Ovary (tissue), 9 donors: ENCODE data around the gene CERKL. TPM values are rescaled to one million over a fixed set of nuclear protein-coding genes. Genes with fewer than 3 reads are reported as not detected.

Experiments used
- DNase-seq, 5 donors: peaks; one replicate each; pipeline ENCODE4 v3.0.0-alpha.2; 2019 to 2020
- H3K27ac ChIP-seq, 2 donors: fragments of 200-600 bp; one replicate each; pipeline versions ENCODE4 v1.5.1 to v1.8.0; 2019 to 2022
- H3K27me3 ChIP-seq: fragments of 200-600 bp; one replicate; pipeline ENCODE4 v1.8.0; 2022
- H3K36me3 ChIP-seq: fragments of 200-600 bp; sonication (generic); one replicate; pipeline ENCODE4 v1.5.1; 2019
- H3K4me1 ChIP-seq: one replicate; pipeline ENCODE4 v1.8.1; 2013; ENCODE audit warnings: mild to moderate bottlenecking, moderate library complexity; ENCODE audit not compliant: insufficient read depth
- H3K4me3 ChIP-seq: fragments of 200-600 bp; sonication (generic); one replicate; pipeline ENCODE4 v1.5.1; 2017
- H3K9me3 ChIP-seq, 2 donors: fragments of 200-600 bp in 1 of 2; sonication (generic) in 1 of 2; one replicate each; pipeline versions ENCODE4 v1.5.1 to v1.8.1; 2013 to 2019; ENCODE audit warnings: mild to moderate bottlenecking in 1 of 2, moderate library complexity in 1 of 2
- EP300 ChIP-seq: sonication (generic); formaldehyde crosslinking; IDR thresholded peaks from one replicate; pipeline ENCODE4 v1.6.1; 2017; ENCODE audit warnings: antibody characterized with exemption
- POLR2A ChIP-seq: fragments of 450-650 bp; IDR thresholded peaks from one replicate; pipeline ENCODE4 v1.6.1; 2017; ENCODE audit warnings: antibody characterized with exemption, mild to moderate bottlenecking, moderate library complexity
- WGBS, 3 donors: extraction: QIAGEN DNeasy Blood & Tissue Kit in 1 of 3; methylation state at CpG; one replicate each; pipeline versions ENCODE4 v1.1.5 to v1.1.7; 2013 to 2017; 5-methylcytosine and 5-hydroxymethylcytosine counted together
- intact Hi-C, 4 donors: fragments of 100-400 bp; cut with DNase I; formaldehyde crosslinking; loops; one replicate each; pipeline versions ENCODE4 v1.11.0 to v1.15.1; 2022 to 2023
- polyA plus RNA-seq, 2 donors: library from polyadenylated mRNA; stranded (reverse); fragments of 200-250 nt in 1 of 2; fragments of 350-450 nt in 1 of 2; fragmentation: Illumina TruSeq in 1 of 2; extraction: RNeasy Lipid Tissue Mini Kit (QIAGEN cat#74804) in 1 of 2; gene quantifications; one replicate each; pipeline ENCODE4 v1.2.3, GENCODE V29; 2013 to 2014
- total RNA-seq, 7 donors: library from RNA; depleted of rRNA in 2 of 7; stranded (reverse); fragments of >200 nt in 2 of 7; fragmentation: NEBNext Ultra II Directional in 3 of 7; extraction: Animal tissue kit (Norgen Biotek cat#: 25700) in 3 of 7; gene quantifications; one replicate each; pipeline versions ENCODE4 v1.1.0 to v1.2.4, GENCODE V29; 2016 to 2023
- TF ChIP-seq, protein P1 (sequence below), 3 donors: fragments of 450-650 bp in 2 of 3; fragments of 200-600 bp in 1 of 3; IDR thresholded peaks; one replicate each; pipeline versions ENCODE4 v1.5.1 to v1.8.0; 2016 to 2022; ENCODE audit warnings: antibody characterized with exemption in 3 of 3, mild to moderate bottlenecking in 1 of 3
- donor health status: DM: no; HTN: no; CAD: no; lungs with moderate emphysema.
- donor health status: DM: no; HTN: no; CAD: no.
- donor health status: Bipolar disorder and iron deficiency.
- donor health status: DM: yes; HTN: yes; CAD: no.
- donor health status: DM: no; HTN: no; CAD: no.
- donor health status: DM: yes; HTN: yes; CAD: no.

CERKL gene
- total and polyA plus RNA-seq, 9 donors, result 0.11 to 6.5 (median 0.22) TPM; not detected in 2

DNA sequence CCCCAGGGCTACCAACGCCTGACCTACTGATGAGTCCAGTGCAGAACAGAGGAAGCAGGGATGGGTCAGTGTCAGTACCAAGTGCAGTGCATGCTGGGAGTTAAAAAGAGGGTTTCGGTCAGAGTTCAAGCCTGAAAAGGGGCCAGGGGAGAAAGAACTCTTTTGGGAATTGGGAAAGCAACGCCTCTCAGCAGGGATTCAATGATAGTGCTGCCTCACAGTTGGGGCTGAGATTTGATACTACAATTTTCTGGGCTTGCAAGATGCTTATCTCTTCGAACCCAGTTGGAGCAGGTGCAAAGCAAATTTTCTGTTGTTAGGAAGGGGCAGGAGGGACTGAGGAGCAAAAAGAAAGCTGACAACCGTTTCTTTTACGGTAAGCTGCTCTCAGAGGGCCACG, 82.6 kb downstream of the CERKL start:
- 74 to 86% (median 80%) methylated on average over 7 of the region's 7 CpGs for WGBS, 3 donors

GRCh38 chr2:181573140-181573736, 83.7 kb downstream of the CERKL start:
- WGBS, 3 donors, result 44 to 49% (median 48%) methylated on average over 4 of the region's 4 CpGs
- no peak for DNase-seq
- intact Hi-C loops, result no loop called here
- Histone ChIP-seq H3K4me3 (no peak overlapping the region), H3K9me3 (no peaks in the 10 kb centered on the region), H3K4me1 (no peaks in the 10 kb centered on the region), H3K27ac (no peak overlapping the region), H3K36me3 (no peaks in the 10 kb centered on the region), H3K27me3 (no peaks in the 10 kb centered on the region)
- TF ChIP-seq, protein P1, sequence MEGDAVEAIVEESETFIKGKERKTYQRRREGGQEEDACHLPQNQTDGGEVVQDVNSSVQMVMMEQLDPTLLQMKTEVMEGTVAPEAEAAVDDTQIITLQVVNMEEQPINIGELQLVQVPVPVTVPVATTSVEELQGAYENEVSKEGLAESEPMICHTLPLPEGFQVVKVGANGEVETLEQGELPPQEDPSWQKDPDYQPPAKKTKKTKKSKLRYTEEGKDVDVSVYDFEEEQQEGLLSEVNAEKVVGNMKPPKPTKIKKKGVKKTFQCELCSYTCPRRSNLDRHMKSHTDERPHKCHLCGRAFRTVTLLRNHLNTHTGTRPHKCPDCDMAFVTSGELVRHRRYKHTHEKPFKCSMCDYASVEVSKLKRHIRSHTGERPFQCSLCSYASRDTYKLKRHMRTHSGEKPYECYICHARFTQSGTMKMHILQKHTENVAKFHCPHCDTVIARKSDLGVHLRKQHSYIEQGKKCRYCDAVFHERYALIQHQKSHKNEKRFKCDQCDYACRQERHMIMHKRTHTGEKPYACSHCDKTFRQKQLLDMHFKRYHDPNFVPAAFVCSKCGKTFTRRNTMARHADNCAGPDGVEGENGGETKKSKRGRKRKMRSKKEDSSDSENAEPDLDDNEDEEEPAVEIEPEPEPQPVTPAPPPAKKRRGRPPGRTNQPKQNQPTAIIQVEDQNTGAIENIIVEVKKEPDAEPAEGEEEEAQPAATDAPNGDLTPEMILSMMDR (IDR thresholded peaks at IDR 0.05), result no peak
- TF ChIP-seq EP300, result no peak
- no peak for TF ChIP-seq POLR2A

More for the DNA sequence above, 82.6 kb downstream of the CERKL start:
- Histone ChIP-seq H3K4me1 (no peaks in the 10 kb centered on the region), H3K27ac (no peak overlapping the region), H3K9me3 (no peaks in the 10 kb centered on the region), H3K4me3 (no peak overlapping the region), H3K36me3 (no peaks in the 10 kb centered on the region), H3K27me3 (no peaks in the 10 kb centered on the region)
- intact Hi-C loops, result no loop called here
- DNase-seq, result no peak
- TF ChIP-seq, protein P1 (IDR thresholded peaks at IDR 0.05), result no peak
- TF ChIP-seq POLR2A, result no peak
- no peak for TF ChIP-seq EP300

- no peaks in the 10 kb centered on the region for H3K27me3 ChIP-seq
- no peaks in the 10 kb centered on the region for H3K9me3 ChIP-seq
- TF ChIP-seq, protein P1 (IDR thresholded peaks at IDR 0.05), result no peak
- TF ChIP-seq EP300 (no peak), POLR2A (no peak)
- WGBS, 3 donors, result 71 to 77% (median 75%) methylated on average over 4 of the region's 4 CpGs
- no peak for DNase-seq
- H3K27ac ChIP-seq, result no peak overlapping the region
- intact Hi-C loops, result no loop called here
- no peak overlapping the region for H3K4me3 ChIP-seq
- H3K4me1 ChIP-seq, result no peaks in the 10 kb centered on the region
- no peaks in the 10 kb centered on the region for H3K36me3 ChIP-seq
Measured at GRCh38 chr2:181570833-181571661, 85.9 kb downstream of the CERKL start.

- Histone ChIP-seq H3K36me3 (no peaks in the 10 kb centered on the region), H3K9me3 (no peaks in the 10 kb centered on the region), H3K4me1 (no peaks in the 10 kb centered on the region), H3K4me3 (no peak overlapping the region), H3K27ac (no peak overlapping the region), H3K27me3 (no peaks in the 10 kb centered on the region)
- 80 to 90% (median 87%) methylated on average over 2 of the region's 2 CpGs for WGBS, 3 donors
- TF ChIP-seq, protein P1 (IDR thresholded peaks at IDR 0.05), result no peak
- TF ChIP-seq EP300, result no peak
- TF ChIP-seq POLR2A, result no peak
- intact Hi-C loops, result no loop called here
- DNase-seq, result no peak
Measured at GRCh38 chr2:181570059-181570458, 86.8 kb downstream of the CERKL start.
